ENCODE data around the gene PRORP.

DNA sequence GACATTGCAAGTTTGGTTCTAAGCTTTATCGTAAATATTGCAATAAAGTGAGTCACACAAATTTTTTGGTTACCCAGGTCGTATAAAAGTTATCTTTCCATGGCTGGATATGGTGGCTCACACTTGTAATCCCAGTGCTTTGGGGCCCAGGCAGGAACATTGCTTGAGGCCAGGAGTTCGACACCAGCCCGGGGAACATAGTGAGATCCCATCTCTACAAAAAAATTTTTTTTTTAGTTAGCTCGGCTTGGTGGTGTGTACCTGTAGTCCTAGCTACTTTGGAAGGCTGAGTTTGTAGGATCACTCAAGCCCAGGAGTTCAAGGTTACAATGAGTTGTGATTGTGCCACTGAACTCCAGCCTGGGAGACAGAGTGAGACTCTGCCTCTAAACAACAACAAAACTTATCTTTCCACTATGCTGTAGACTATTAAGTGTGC is 24.4 kb downstream of the PRORP start:
- TF ChIP-seq, protein P1, sequence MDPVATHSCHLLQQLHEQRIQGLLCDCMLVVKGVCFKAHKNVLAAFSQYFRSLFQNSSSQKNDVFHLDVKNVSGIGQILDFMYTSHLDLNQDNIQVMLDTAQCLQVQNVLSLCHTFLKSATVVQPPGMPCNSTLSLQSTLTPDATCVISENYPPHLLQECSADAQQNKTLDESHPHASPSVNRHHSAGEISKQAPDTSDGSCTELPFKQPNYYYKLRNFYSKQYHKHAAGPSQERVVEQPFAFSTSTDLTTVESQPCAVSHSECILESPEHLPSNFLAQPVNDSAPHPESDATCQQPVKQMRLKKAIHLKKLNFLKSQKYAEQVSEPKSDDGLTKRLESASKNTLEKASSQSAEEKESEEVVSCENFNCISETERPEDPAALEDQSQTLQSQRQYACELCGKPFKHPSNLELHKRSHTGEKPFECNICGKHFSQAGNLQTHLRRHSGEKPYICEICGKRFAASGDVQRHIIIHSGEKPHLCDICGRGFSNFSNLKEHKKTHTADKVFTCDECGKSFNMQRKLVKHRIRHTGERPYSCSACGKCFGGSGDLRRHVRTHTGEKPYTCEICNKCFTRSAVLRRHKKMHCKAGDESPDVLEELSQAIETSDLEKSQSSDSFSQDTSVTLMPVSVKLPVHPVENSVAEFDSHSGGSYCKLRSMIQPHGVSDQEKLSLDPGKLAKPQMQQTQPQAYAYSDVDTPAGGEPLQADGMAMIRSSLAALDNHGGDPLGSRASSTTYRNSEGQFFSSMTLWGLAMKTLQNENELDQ (tag by site-specific recombination; IDR thresholded peaks at IDR 0.05; ENCODE audit: low read depth) = no peak
- TF ChIP-seq CTCF (tag by site-specific recombination; IDR thresholded peaks at IDR 0.05) (no peak), ZNF571 (tag by site-specific recombination; IDR thresholded peaks at IDR 0.05) (no peak), OSR2 (tag by site-specific recombination; IDR thresholded peaks at IDR 0.05) (no peak), SP2 (tag by site-specific recombination; IDR thresholded peaks at IDR 0.05) (no peak), YY1 (tag by site-specific recombination; IDR thresholded peaks at IDR 0.05) (no peak)
- TF ChIP-seq, protein P2, sequence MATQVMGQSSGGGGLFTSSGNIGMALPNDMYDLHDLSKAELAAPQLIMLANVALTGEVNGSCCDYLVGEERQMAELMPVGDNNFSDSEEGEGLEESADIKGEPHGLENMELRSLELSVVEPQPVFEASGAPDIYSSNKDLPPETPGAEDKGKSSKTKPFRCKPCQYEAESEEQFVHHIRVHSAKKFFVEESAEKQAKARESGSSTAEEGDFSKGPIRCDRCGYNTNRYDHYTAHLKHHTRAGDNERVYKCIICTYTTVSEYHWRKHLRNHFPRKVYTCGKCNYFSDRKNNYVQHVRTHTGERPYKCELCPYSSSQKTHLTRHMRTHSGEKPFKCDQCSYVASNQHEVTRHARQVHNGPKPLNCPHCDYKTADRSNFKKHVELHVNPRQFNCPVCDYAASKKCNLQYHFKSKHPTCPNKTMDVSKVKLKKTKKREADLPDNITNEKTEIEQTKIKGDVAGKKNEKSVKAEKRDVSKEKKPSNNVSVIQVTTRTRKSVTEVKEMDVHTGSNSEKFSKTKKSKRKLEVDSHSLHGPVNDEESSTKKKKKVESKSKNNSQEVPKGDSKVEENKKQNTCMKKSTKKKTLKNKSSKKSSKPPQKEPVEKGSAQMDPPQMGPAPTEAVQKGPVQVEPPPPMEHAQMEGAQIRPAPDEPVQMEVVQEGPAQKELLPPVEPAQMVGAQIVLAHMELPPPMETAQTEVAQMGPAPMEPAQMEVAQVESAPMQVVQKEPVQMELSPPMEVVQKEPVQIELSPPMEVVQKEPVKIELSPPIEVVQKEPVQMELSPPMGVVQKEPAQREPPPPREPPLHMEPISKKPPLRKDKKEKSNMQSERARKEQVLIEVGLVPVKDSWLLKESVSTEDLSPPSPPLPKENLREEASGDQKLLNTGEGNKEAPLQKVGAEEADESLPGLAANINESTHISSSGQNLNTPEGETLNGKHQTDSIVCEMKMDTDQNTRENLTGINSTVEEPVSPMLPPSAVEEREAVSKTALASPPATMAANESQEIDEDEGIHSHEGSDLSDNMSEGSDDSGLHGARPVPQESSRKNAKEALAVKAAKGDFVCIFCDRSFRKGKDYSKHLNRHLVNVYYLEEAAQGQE (tag by site-specific recombination; IDR thresholded peaks at IDR 0.05) = no peak
- TF ChIP-seq, protein P3, sequence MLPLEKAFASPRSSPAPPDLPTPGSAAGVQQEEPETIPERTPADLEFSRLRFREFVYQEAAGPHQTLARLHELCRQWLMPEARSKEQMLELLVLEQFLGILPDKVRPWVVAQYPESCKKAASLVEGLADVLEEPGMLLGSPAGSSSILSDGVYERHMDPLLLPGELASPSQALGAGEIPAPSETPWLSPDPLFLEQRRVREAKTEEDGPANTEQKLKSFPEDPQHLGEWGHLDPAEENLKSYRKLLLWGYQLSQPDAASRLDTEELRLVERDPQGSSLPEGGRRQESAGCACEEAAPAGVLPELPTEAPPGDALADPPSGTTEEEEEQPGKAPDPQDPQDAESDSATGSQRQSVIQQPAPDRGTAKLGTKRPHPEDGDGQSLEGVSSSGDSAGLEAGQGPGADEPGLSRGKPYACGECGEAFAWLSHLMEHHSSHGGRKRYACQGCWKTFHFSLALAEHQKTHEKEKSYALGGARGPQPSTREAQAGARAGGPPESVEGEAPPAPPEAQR (tag by site-specific recombination; IDR thresholded peaks at IDR 0.05) = no peak
